SIG-M5 treated with dmso at 0.1 percent for 504 hours (cell line): ENCODE measurements around the gene GDF11.
A peak's percentile ranks its signal among the peaks of the same experiment; 100 is the strongest.

Source experiments
- DNase-seq: peaks from one replicate; lab custom pipeline; 2025; ENCODE audit not compliant: unreplicated experiment; lab: John Stamatoyannopoulos, UW

GDF11 gene

GRCh38 chr12:55706568-55707218 is 36.2 kb upstream of the GDF11 start:
- no peak for DNase-seq

- DNase-seq: peak; percentile 70
Measured at GRCh38 chr12:55707219-55707671, 35.7 kb upstream of the GDF11 start.

- DNase-seq: no peak
Measured at GRCh38 chr12:55707841-55708694, 34.9 kb upstream of the GDF11 start, which contains the start of gene ITGA7. TSS of gene ITGA7 (minus strand) at chr12:55707904. CDS start at chr12:55707682, 222 bp downstream.

- DNase-seq: peak; percentile 33
Measured at GRCh38 chr12:55708695-55709233, 34.2 kb upstream of the GDF11 start.

GRCh38 chr12:55711786-55712553 is 31.0 kb upstream of the GDF11 start:
- no peak for DNase-seq

- no peak for DNase-seq
Measured at GRCh38 chr12:55712700-55713415, 30.1 kb upstream of the GDF11 start.

GRCh38 chr12:55713721-55714120 is 29.2 kb upstream of the GDF11 start:
- no peak for DNase-seq

GRCh38 chr12:55715169-55715764 is 27.7 kb upstream of the GDF11 start:
- DNase-seq: no peak

GRCh38 chr12:55715833-55716581 is 26.9 kb upstream of the GDF11 start, which contains the start of gene BLOC1S1:
TSS of gene BLOC1S1 (plus strand) at chr12:55716046. CDS start at chr12:55716052, 6 bp downstream.
- peak; percentile 89 for DNase-seq

- peak; percentile 86 for DNase-seq
Measured at GRCh38 chr12:55716582-55716957, 26.4 kb upstream of the GDF11 start.

- DNase-seq: no peak
Measured at GRCh38 chr12:55717011-55718007, 25.6 kb upstream of the GDF11 start.

GRCh38 chr12:55718015-55718414 is 24.9 kb upstream of the GDF11 start:
- DNase-seq: no peak

- no peak for DNase-seq
Measured at GRCh38 chr12:55718624-55719275, 24.2 kb upstream of the GDF11 start.

- DNase-seq: no peak
Measured at GRCh38 chr12:55719371-55719770, 23.6 kb upstream of the GDF11 start.

- no peak for DNase-seq
Measured at GRCh38 chr12:55720071-55720564, 22.8 kb upstream of the GDF11 start, which contains the start of gene RDH5. TSS of gene RDH5 (plus strand) at chr12:55720393. CDS start at chr12:55721185, 792 bp downstream.

- peak; percentile 43 for DNase-seq
Measured at GRCh38 chr12:55720894-55721444, 22.0 kb upstream of the GDF11 start.
